Activated T-cell treated with anti-CD3 and anti-CD28 coated beads, Interleukin-2, amount 50 U/mL, for 72 hours (primary cell): ENCODE measurements around the gene GPC6. TPM values are rescaled to one million over a fixed set of nuclear protein-coding genes. Genes with fewer than 3 reads are reported as not detected.
A peak's percentile ranks its signal among the peaks of the same experiment; 100 is the strongest.

Experiments
- ATAC-seq, 2 donors: fragments of 150-1000 bp; cut with Tn5 transposase; replicated peaks in 1 of 2; 2 replicates each; pipeline ENCODE4 v1.10.0; 2021; ENCODE audit warnings: moderate library complexity in 2 of 2, mild to moderate bottlenecking in 1 of 2
- DNase-seq, 2 donors: peaks; one replicate each; pipeline ENCODE4 v3.0.0; 2021 to 2022; ENCODE audit warnings: mixed read lengths in 1 of 2
- H3K27ac Mint-ChIP-seq: one replicate; pipeline ENCODE4 v1.8.0; 2022; ENCODE audit warnings: mild to moderate bottlenecking, moderate library complexity, mixed read lengths
- H3K27me3 Mint-ChIP-seq: one replicate; pipeline ENCODE4 v1.8.0; 2022; ENCODE audit warnings: low read depth, mixed read lengths
- H3K36me3 Mint-ChIP-seq, 2 donors: one replicate each; pipeline ENCODE4 v1.8.0; 2022; ENCODE audit warnings: mixed read lengths in 2 of 2, mild to moderate bottlenecking in 1 of 2; ENCODE audit not compliant: insufficient read depth in 2 of 2
- H3K4me1 Mint-ChIP-seq: one replicate; pipeline ENCODE4 v1.8.0; 2022; ENCODE audit warnings: low read depth, mixed read lengths
- H3K4me3 Mint-ChIP-seq, 2 donors: one replicate each; pipeline ENCODE4 v1.8.0; 2022; ENCODE audit warnings: mild to moderate bottlenecking in 2 of 2, mixed read lengths in 2 of 2, moderate library complexity in 2 of 2
- H3K9me3 Mint-ChIP-seq, 2 donors: one replicate each; pipeline ENCODE4 v1.8.0; 2022; ENCODE audit warnings: mixed read lengths in 2 of 2
- total RNA-seq, 2 donors: library from RNA; stranded (reverse); gene quantifications; one replicate each; pipeline ENCODE4 v1.2.3, GENCODE V29; 2022

The GPC6 gene
- total RNA-seq, 2 donors from 2014 or later: not detected

DNA sequence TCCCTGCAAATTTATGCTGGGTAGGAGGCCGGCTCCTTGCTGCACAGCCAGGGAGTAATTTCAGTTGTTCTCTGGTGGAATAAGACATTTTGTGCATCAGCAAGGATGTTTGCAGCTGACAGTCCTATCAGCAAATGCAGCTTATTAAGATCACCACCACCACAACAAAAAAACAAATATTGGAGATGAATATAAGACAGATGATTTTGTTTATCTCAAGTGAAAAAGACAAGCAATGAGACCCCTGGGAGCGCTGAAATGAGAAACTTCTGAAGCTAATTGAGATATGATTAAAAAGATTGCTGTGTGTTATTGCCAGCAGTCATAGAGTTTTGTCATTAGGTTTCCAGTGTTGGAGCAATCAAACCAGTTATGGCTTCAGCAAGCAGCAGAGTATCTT lies 505.6 kb downstream of the GPC6 start:
- no peak for DNase-seq
- Mint-ChIP-seq H3K4me3 (no peak overlapping the region), H3K36me3 (no peaks in the 10 kb centered on the region), H3K27me3 (peaks cover 6% of the 10 kb centered on the region), H3K27ac (no peak overlapping the region), H3K4me1 (no peaks in the 10 kb centered on the region), H3K9me3 (no peaks in the 10 kb centered on the region)
- ATAC-seq: no peak

DNA sequence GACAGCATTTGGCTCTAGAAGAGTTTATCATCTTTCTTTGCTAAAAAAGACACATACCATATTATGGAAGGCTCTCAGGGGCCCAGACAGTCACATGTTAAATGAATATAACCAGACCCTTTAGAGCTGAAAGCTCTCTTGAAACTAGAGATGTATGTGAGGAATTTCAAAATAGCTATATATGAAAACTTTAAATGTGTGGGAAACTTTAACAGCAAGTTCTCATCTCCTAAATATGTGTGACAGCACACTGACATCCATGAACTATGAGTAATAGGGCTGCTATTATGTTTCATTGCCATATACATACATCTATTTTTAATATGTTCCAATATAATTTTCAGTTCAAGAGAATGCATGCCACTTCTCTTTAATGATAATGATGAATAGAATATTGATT lies 509.5 kb downstream of the GPC6 start:
- Mint-ChIP-seq H3K4me3 (no peak overlapping the region), H3K36me3 (no peaks in the 10 kb centered on the region), H3K27ac (no peak overlapping the region), H3K27me3 (peaks cover 6% of the 10 kb centered on the region), H3K4me1 (no peaks in the 10 kb centered on the region), H3K9me3 (no peaks in the 10 kb centered on the region)
- DNase-seq (no peak), ATAC-seq (no peak)

DNA sequence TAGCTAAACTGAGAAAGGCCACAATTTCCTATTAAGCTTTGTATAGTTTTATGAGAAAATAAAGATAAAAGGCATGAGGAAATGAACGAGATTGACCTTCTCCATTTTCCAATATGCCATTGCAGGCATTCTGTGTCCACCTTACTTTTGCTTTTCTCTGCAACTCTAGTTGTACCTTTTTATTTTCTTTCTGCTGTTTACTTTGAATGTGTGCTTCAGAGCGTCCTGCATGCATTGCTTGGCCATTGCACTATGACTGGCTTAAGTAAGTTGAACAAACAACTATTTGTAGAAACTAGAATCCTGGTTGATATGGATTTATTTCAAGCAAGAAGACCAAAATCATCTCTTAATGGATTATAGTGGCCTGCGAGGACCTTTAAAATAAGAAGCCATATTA lies 510.3 kb downstream of the GPC6 start:
- DNase-seq (no peak), ATAC-seq (no peak)
- Mint-ChIP-seq H3K36me3 (no peaks in the 10 kb centered on the region), H3K27me3 (peaks cover 6% of the 10 kb centered on the region), H3K27ac (no peak overlapping the region), H3K9me3 (peaks cover 0 to 2% of the 10 kb centered on the region in 2 donors), H3K4me3 (no peak overlapping the region), H3K4me1 (no peaks in the 10 kb centered on the region)

DNA sequence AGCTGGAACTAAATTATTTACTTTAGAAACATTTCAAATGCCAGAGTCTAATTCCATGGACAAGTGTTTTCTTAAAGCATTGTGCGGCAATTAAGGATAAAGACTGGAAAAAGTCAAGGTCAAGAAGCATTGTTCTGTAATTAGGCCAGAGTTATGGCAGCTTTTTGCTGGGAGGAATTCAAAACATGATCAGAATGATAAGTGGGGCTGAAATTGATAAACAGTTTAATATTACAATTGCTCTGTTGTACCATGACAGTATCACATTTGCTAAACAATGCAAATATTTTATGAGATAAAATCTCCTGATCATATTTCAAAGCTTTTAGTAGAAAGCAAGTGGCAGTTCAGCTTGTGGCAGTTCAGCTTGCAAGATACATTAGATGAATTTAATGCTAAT lies 513.7 kb downstream of the GPC6 start:
- Mint-ChIP-seq H3K27ac (no peak overlapping the region), H3K27me3 (no peaks in the 10 kb centered on the region), H3K4me3 (no peak overlapping the region), H3K4me1 (no peaks in the 10 kb centered on the region), H3K9me3 (peaks cover 0 to 7% of the 10 kb centered on the region in 2 donors), H3K36me3 (no peaks in the 10 kb centered on the region)
- no peak for DNase-seq
- no peak for ATAC-seq

DNA sequence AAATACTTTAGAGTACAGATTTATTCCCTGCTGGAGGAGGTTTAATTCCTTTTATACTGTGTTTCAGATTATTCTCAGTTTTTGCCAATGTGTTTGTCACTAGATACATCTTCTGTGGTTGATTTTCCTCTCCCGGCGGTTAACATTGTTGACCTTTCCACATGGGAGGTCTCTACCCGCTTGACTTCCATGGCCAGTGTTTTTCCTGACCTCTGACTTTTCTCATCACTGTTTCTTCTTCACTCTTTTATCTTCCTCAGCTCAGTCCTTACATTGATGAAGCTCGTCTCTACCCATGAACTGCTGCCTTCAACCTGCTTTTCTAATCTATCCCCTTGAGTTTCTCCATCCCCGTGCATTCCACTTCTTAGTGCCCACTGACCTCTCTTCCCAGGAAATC lies 517.4 kb downstream of the GPC6 start:
- no peak for DNase-seq
- no peak for ATAC-seq
- H3K27ac Mint-ChIP-seq: no peak overlapping the region
- H3K4me1 Mint-ChIP-seq: no peaks in the 10 kb centered on the region
- H3K27me3 Mint-ChIP-seq: peaks cover 5% of the 10 kb centered on the region
- no peaks in the 10 kb centered on the region for H3K36me3 Mint-ChIP-seq
- peaks cover 0 to 7% of the 10 kb centered on the region in 2 donors for H3K9me3 Mint-ChIP-seq
- H3K4me3 Mint-ChIP-seq: no peak overlapping the region

DNA sequence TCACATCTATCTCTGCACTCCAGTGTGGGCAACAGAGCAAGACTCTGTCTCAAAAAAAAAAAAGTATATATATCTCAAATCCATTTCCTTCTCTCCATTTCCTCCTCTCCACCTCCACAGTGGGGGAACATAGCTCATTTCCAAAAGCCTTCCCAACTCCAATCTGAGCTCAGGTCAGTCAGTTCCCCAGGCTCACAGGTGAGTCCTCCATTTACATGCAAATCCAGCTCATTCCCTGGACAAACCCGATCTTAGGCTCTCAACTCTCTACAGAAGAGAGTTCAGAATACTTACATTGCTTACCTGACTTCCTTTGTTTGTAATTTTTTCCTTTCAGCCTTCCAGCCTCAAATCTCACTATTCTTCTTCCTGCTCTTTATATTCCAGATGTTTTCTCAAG lies 518.3 kb downstream of the GPC6 start:
- no peak for DNase-seq
- peaks cover 0 to 7% of the 10 kb centered on the region in 2 donors for H3K9me3 Mint-ChIP-seq

DNA sequence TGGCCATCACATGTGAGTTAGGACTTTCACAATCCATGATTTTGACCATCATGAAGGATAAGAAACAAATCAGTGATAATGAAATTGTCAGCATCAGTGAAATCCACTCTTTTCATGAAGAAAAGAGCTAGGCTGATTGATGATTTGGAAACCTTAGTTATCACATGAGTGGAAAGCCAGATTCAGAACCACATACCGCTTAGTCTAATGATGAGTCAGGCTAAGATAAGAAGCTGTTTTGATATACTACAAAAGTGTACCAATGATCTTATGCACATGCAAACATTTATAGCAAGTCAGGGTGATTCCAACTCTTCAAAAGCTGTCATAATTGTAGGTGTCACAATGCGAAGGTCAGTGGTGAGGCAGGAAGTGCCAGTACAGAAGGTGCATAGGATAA lies 519.3 kb downstream of the GPC6 start:
- Mint-ChIP-seq H3K27me3 (peaks cover 5% of the 10 kb centered on the region), H3K4me3 (no peak overlapping the region), H3K4me1 (no peaks in the 10 kb centered on the region), H3K27ac (no peak overlapping the region), H3K9me3 (peaks cover 0 to 7% of the 10 kb centered on the region in 2 donors), H3K36me3 (no peaks in the 10 kb centered on the region)
- DNase-seq: no peak
- ATAC-seq: no peak

More for the DNA sequence above, 518.3 kb downstream of the GPC6 start:
- Mint-ChIP-seq H3K27me3 (peaks cover 5% of the 10 kb centered on the region), H3K36me3 (no peaks in the 10 kb centered on the region), H3K27ac (no peak overlapping the region), H3K4me1 (no peaks in the 10 kb centered on the region), H3K4me3 (no peak overlapping the region)
- ATAC-seq: no peak

DNA sequence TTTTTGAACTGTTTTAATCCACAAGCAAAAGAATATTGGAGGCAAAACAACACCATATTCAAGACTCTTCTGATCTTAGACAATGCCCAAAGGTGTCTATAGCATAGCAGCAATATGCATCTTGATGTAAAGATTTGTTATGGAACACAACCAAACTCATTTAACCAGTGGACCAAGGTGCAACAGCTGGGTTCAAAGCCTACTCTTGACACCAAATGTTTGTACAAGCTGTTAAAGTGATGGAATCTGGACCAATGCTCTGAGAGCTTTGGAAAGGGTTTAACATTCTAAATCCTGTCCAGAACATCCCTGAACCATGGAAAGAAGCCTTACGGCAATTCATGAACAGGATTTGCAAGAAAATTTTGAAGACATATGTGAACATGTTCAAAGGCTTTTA lies 520.0 kb downstream of the GPC6 start:
- ATAC-seq (no peak), DNase-seq (no peak)
- Mint-ChIP-seq H3K27me3 (peaks cover 6% of the 10 kb centered on the region), H3K27ac (no peak overlapping the region), H3K9me3 (peaks cover 0 to 5% of the 10 kb centered on the region in 2 donors), H3K4me1 (no peaks in the 10 kb centered on the region), H3K36me3 (no peaks in the 10 kb centered on the region), H3K4me3 (no peak overlapping the region)

DNA sequence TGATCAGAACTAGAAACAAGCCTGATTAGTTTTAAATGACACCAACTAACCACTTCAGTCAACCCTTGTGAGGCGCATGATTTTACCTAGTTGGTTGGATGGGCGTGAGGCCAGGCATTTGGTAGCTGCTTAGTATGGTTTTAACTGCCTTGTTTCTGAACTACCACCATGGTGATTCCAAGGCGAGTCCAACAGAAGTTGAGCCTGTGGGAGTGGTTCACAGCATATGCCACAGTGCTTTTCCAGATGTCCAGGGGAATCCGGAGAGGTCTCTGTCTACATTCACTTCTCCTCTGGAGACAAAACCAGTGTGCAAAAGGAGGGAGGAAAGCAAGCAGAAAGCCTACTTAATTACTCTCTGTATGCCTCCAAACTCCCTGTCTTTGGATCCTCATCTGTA lies 524.1 kb downstream of the GPC6 start:
- Mint-ChIP-seq H3K4me3 (no peak overlapping the region), H3K4me1 (no peaks in the 10 kb centered on the region), H3K9me3 (no peaks in the 10 kb centered on the region), H3K36me3 (no peaks in the 10 kb centered on the region), H3K27me3 (peaks cover 12% of the 10 kb centered on the region), H3K27ac (no peak overlapping the region)
- DNase-seq (no peak), ATAC-seq (no peak)

DNA sequence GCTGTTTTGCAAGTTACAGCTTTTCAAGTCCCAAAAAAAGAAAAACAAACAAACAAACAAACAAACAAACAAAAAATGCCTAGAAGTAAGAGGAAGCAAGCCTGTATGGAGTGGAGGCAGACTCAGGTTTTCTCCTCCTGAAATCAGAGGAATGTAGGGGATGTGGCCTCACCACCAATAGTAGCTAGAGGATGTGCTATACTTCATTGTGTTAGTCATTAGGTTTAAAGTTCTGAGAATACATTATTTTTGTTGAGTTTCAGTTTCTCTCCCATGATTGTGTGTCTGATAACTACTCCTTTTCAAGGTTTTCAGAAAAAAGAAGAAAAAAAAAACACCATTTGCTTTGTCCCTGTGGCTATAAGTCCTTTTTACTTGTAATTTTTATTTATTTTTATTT lies 524.5 kb downstream of the GPC6 start:
- ATAC-seq (peak in 1 of 2 donors; percentile 60), DNase-seq (no peak)
- H3K36me3 Mint-ChIP-seq: no peaks in the 10 kb centered on the region
- H3K9me3 Mint-ChIP-seq: no peaks in the 10 kb centered on the region
- no peak overlapping the region for H3K27ac Mint-ChIP-seq
- H3K27me3 Mint-ChIP-seq: peaks cover 14% of the 10 kb centered on the region
- no peak overlapping the region for H3K4me3 Mint-ChIP-seq
- no peaks in the 10 kb centered on the region for H3K4me1 Mint-ChIP-seq

DNA sequence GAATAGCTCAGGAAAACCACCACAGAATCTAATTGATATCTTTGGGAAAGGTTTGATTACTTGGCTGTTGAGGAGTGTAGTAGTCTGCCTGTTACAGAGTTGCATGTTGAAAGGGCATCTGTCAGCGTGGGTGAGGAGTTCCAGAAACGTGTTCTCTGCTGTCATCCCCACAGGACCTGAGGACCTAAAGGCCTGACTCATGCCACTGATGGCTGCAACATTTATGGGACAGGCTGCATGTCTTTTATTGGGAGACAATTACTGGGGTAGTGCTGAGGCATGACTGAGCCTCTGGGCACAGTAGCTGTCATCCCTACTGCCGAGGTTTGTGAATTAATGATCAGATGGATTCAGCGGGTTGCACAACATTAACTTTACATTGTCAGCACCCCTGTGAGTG lies 525.9 kb downstream of the GPC6 start:
- Mint-ChIP-seq H3K9me3 (no peaks in the 10 kb centered on the region), H3K27ac (no peak overlapping the region), H3K4me1 (no peaks in the 10 kb centered on the region), H3K27me3 (peaks cover 13% of the 10 kb centered on the region), H3K36me3 (no peaks in the 10 kb centered on the region), H3K4me3 (no peak overlapping the region)
- ATAC-seq (no peak), DNase-seq (no peak)

DNA sequence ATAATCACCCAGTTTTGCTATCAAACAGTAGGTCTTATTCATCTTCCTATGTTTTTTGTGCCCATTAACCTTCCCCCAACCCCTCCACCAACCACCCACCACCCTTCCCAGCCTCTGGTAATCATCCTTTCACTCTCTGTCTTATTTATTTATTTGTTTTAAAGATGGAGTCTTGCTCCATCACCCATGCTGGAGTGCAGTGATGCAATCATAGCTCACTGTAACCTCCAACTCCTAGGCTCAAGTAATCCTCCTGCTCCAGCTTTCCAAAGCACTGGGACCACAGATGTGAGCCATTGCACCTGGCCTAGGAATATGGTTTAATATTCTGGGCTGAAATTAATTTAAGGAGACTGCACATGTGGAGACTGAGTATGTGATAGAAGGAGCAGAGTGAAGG lies 527.0 kb downstream of the GPC6 start:
- H3K4me1 Mint-ChIP-seq: no peaks in the 10 kb centered on the region
- H3K27me3 Mint-ChIP-seq: peaks cover 13% of the 10 kb centered on the region
- ATAC-seq: no peak

DNA sequence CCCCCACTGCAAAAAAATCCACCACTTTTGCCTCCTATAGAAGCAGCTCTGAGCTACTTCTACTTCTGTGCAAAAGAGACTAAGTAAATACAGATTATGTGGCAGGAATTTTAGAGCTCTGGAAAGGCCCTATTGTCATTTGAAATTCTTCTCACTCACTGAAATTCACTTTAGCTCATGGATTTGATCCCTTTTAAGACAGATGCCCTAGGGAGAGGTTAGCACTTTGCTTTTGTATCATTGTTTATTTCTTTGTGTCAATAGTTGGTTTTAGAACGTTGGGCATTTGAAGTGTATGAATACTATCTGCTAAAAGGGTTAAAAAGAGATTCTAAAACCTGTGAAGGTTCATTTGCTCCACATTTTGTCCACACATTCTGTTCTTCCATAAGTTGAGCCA lies 528.7 kb downstream of the GPC6 start:
- Mint-ChIP-seq H3K4me1 (no peaks in the 10 kb centered on the region), H3K36me3 (no peaks in the 10 kb centered on the region), H3K27me3 (peaks cover 13% of the 10 kb centered on the region), H3K4me3 (no peak overlapping the region), H3K9me3 (no peaks in the 10 kb centered on the region), H3K27ac (no peak overlapping the region)
- ATAC-seq: no peak
- DNase-seq: no peak

More for the DNA sequence above, 527.0 kb downstream of the GPC6 start:
- no peak overlapping the region for H3K4me3 Mint-ChIP-seq
- no peak for DNase-seq
- H3K27ac Mint-ChIP-seq: no peak overlapping the region
- H3K9me3 Mint-ChIP-seq: no peaks in the 10 kb centered on the region
- no peaks in the 10 kb centered on the region for H3K36me3 Mint-ChIP-seq

DNA sequence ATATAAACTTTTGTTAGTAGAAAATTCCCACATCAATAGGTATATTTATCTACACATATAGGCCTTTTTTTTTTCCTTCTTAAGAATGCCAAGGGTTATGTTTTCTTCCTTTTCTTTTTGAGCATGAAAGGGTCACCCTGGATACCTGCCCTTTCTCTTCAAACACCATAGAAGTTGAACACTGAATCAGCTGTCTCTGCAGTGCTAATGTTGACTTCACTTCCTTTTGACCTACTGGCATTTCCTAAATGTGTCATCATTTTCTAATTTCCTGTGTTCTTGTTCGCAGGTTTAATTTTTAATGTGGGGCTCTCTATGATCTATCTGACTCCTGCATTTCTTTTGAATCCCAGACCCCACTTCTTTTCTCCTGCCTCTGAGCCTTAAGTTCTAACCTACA lies 532.0 kb downstream of the GPC6 start:
- H3K27me3 Mint-ChIP-seq: peaks cover 13% of the 10 kb centered on the region
- no peak for DNase-seq
- no peak for ATAC-seq
- no peaks in the 10 kb centered on the region for H3K36me3 Mint-ChIP-seq
- H3K27ac Mint-ChIP-seq: no peak overlapping the region
- no peak overlapping the region for H3K4me3 Mint-ChIP-seq
- H3K4me1 Mint-ChIP-seq: no peaks in the 10 kb centered on the region
- H3K9me3 Mint-ChIP-seq: peaks cover under 1 to 2% of the 10 kb centered on the region in 2 donors
